ENCODE data around the gene GARRE1.

The GARRE1 gene

GRCh38 chr19:34228347-34228746 is 26.0 kb upstream of the GARRE1 start:
- no peaks in the 10 kb centered on the region for H3K9me3 ChIP-seq (replicated peaks in 1 of 2; ENCODE audit: control insufficient read depth in 2 of 2, insufficient read depth in 1 of 2, low read depth in 1 of 2, low read length in 2 of 2)
- H2AK5ac ChIP-seq (ENCODE audit: low read depth, low read length): no peak overlapping the region
- no CpG with 5 or more reads among the region's 1 CpG for WGBS, 2 donors (ENCODE audit: extremely low coverage in 2 of 2, insufficient read length in 2 of 2, insufficient replicate concordance in 1 of 2)
- H3K79me1 ChIP-seq (ENCODE audit: low read depth, low read length): no peaks in the 10 kb centered on the region
- no peaks in the 10 kb centered on the region for H3K4me1 ChIP-seq (ENCODE audit: control insufficient read depth in 2 of 2, insufficient read depth in 1 of 2, low read depth in 1 of 2, low read length in 2 of 2)
- H4K91ac ChIP-seq (ENCODE audit: low read depth, low read length, poor library complexity): no peak overlapping the region
- DNase-seq (ENCODE audit: low spot score): no peak
- H3K27me3 ChIP-seq (ENCODE audit: control insufficient read depth in 3 of 3, insufficient read depth in 3 of 3, low read depth in 1 of 3, low read length in 3 of 3): no peaks in the 10 kb centered on the region
- no peak overlapping the region for H3K14ac ChIP-seq (ENCODE audit: low read length)
- H2BK12ac ChIP-seq (ENCODE audit: low read length): no peak overlapping the region
- no peak overlapping the region for H3K18ac ChIP-seq (ENCODE audit: low read length)
- no peak overlapping the region for H2BK5ac ChIP-seq (ENCODE audit: low read length)
- no peak overlapping the region for H3K4me2 ChIP-seq (ENCODE audit: insufficient read depth, low read length, poor library complexity, severe bottlenecking)
- H4K8ac ChIP-seq (ENCODE audit: low read depth, low read length): no peak overlapping the region
- no peak overlapping the region for H3K23ac ChIP-seq (ENCODE audit: low read depth, low read length, poor library complexity)
- H3K36me3 ChIP-seq (replicated peaks in 1 of 2; ENCODE audit: control insufficient read depth in 2 of 2, insufficient read depth in 2 of 2, low read length in 2 of 2): peaks cover 34 to 84% of the 10 kb centered on the region in 2 donors
- H2BK15ac ChIP-seq (ENCODE audit: low read length): no peak overlapping the region
- H3K27ac ChIP-seq (replicated peaks; ENCODE audit: low read length): no peak overlapping the region
- H3K4ac ChIP-seq (ENCODE audit: low read length): no peak overlapping the region
- no peak overlapping the region for H2AFZ ChIP-seq (ENCODE audit: low read length)
- H3K9ac ChIP-seq (ENCODE audit: low read depth, low read length, poor library complexity): no peak overlapping the region
- H2BK120ac ChIP-seq (ENCODE audit: low read depth, low read length): no peak overlapping the region
- H3K4me3 ChIP-seq (ENCODE audit: low read length in 2 of 2): no peak overlapping the region

GRCh38 chr19:34228762-34229161 is 25.6 kb upstream of the GARRE1 start:
- no peak overlapping the region for H2BK15ac ChIP-seq (ENCODE audit: low read length)
- H2BK5ac ChIP-seq (ENCODE audit: low read length): no peak overlapping the region
- H2BK120ac ChIP-seq (ENCODE audit: low read depth, low read length): no peak overlapping the region
- H3K14ac ChIP-seq (ENCODE audit: low read length): no peak overlapping the region
- H3K27me3 ChIP-seq (ENCODE audit: control insufficient read depth in 3 of 3, insufficient read depth in 3 of 3, low read depth in 1 of 3, low read length in 3 of 3): no peaks in the 10 kb centered on the region
- no peak overlapping the region for H3K4ac ChIP-seq (ENCODE audit: low read length)
- H2BK12ac ChIP-seq (ENCODE audit: low read length): no peak overlapping the region
- no peak overlapping the region for H3K27ac ChIP-seq (replicated peaks; ENCODE audit: low read length)
- no peak overlapping the region for H3K18ac ChIP-seq (ENCODE audit: low read length)
- H3K79me1 ChIP-seq (ENCODE audit: low read depth, low read length): no peaks in the 10 kb centered on the region
- no peak overlapping the region for H3K4me2 ChIP-seq (ENCODE audit: insufficient read depth, low read length, poor library complexity, severe bottlenecking)
- H3K9ac ChIP-seq (ENCODE audit: low read depth, low read length, poor library complexity): no peak overlapping the region
- no CpG with 5 or more reads among the region's 3 CpGs for WGBS, 2 donors (ENCODE audit: extremely low coverage in 2 of 2, insufficient read length in 2 of 2, insufficient replicate concordance in 1 of 2)
- H3K4me1 ChIP-seq (ENCODE audit: control insufficient read depth in 2 of 2, insufficient read depth in 1 of 2, low read depth in 1 of 2, low read length in 2 of 2): no peaks in the 10 kb centered on the region
- H4K91ac ChIP-seq (ENCODE audit: low read depth, low read length, poor library complexity): no peak overlapping the region
- no peak overlapping the region for H4K8ac ChIP-seq (ENCODE audit: low read depth, low read length)
- no peak overlapping the region for H3K4me3 ChIP-seq (ENCODE audit: low read length in 2 of 2)
- no peaks in the 10 kb centered on the region for H3K9me3 ChIP-seq (replicated peaks in 1 of 2; ENCODE audit: control insufficient read depth in 2 of 2, insufficient read depth in 1 of 2, low read depth in 1 of 2, low read length in 2 of 2)
- peaks cover 32 to 80% of the 10 kb centered on the region in 2 donors for H3K36me3 ChIP-seq (replicated peaks in 1 of 2; ENCODE audit: control insufficient read depth in 2 of 2, insufficient read depth in 2 of 2, low read length in 2 of 2)
- no peak overlapping the region for H3K23ac ChIP-seq (ENCODE audit: low read depth, low read length, poor library complexity)
- DNase-seq (ENCODE audit: low spot score): no peak
- H2AFZ ChIP-seq (ENCODE audit: low read length): no peak overlapping the region
- no peak overlapping the region for H2AK5ac ChIP-seq (ENCODE audit: low read depth, low read length)

- no peak for DNase-seq (ENCODE audit: low spot score)
- no peak overlapping the region for H2AK5ac ChIP-seq (ENCODE audit: low read depth, low read length)
- H2BK5ac ChIP-seq (ENCODE audit: low read length): no peak overlapping the region
- H3K27ac ChIP-seq (replicated peaks; ENCODE audit: low read length): no peak overlapping the region
- H2BK12ac ChIP-seq (ENCODE audit: low read length): no peak overlapping the region
- H3K18ac ChIP-seq (ENCODE audit: low read length): no peak overlapping the region
- no peaks in the 10 kb centered on the region for H3K9me3 ChIP-seq (replicated peaks in 1 of 2; ENCODE audit: control insufficient read depth in 2 of 2, insufficient read depth in 1 of 2, low read depth in 1 of 2, low read length in 2 of 2)
- H3K27me3 ChIP-seq (ENCODE audit: control insufficient read depth in 3 of 3, insufficient read depth in 3 of 3, low read depth in 1 of 3, low read length in 3 of 3): no peaks in the 10 kb centered on the region
- H4K91ac ChIP-seq (ENCODE audit: low read depth, low read length, poor library complexity): no peak overlapping the region
- H3K4ac ChIP-seq (ENCODE audit: low read length): no peak overlapping the region
- no peak overlapping the region for H3K23ac ChIP-seq (ENCODE audit: low read depth, low read length, poor library complexity)
- peaks cover 26 to 72% of the 10 kb centered on the region in 2 donors for H3K36me3 ChIP-seq (replicated peaks in 1 of 2; ENCODE audit: control insufficient read depth in 2 of 2, insufficient read depth in 2 of 2, low read length in 2 of 2)
- no peaks in the 10 kb centered on the region for H3K4me1 ChIP-seq (ENCODE audit: control insufficient read depth in 2 of 2, insufficient read depth in 1 of 2, low read depth in 1 of 2, low read length in 2 of 2)
- H4K8ac ChIP-seq (ENCODE audit: low read depth, low read length): no peak overlapping the region
- WGBS, 2 donors (ENCODE audit: extremely low coverage in 2 of 2, insufficient read length in 2 of 2, insufficient replicate concordance in 1 of 2): no CpG with 5 or more reads among the region's 4 CpGs
- H3K9ac ChIP-seq (ENCODE audit: low read depth, low read length, poor library complexity): no peak overlapping the region
- no peaks in the 10 kb centered on the region for H3K79me1 ChIP-seq (ENCODE audit: low read depth, low read length)
- H3K14ac ChIP-seq (ENCODE audit: low read length): no peak overlapping the region
- H2BK120ac ChIP-seq (ENCODE audit: low read depth, low read length): no peak overlapping the region
- no peak overlapping the region for H2BK15ac ChIP-seq (ENCODE audit: low read length)
- H2AFZ ChIP-seq (ENCODE audit: low read length): no peak overlapping the region
- no peak overlapping the region for H3K4me3 ChIP-seq (ENCODE audit: low read length in 2 of 2)
- no peak overlapping the region for H3K4me2 ChIP-seq (ENCODE audit: insufficient read depth, low read length, poor library complexity, severe bottlenecking)
Observed at GRCh38 chr19:34229721-34230120, 24.6 kb upstream of the GARRE1 start.

- Histone ChIP-seq H3K9ac (ENCODE audit: low read depth, low read length, poor library complexity) (no peak overlapping the region), H2AFZ (ENCODE audit: low read length) (no peak overlapping the region), H3K9me3 (replicated peaks in 1 of 2; ENCODE audit: control insufficient read depth in 2 of 2, insufficient read depth in 1 of 2, low read depth in 1 of 2, low read length in 2 of 2) (no peaks in the 10 kb centered on the region), H3K23ac (ENCODE audit: low read depth, low read length, poor library complexity) (no peak overlapping the region), H3K4me2 (ENCODE audit: insufficient read depth, low read length, poor library complexity, severe bottlenecking) (no peak overlapping the region), H3K27ac (replicated peaks; ENCODE audit: low read length) (no peak overlapping the region), H3K4me1 (ENCODE audit: control insufficient read depth in 2 of 2, insufficient read depth in 1 of 2, low read depth in 1 of 2, low read length in 2 of 2) (no peaks in the 10 kb centered on the region), H3K18ac (ENCODE audit: low read length) (no peak overlapping the region), H3K14ac (ENCODE audit: low read length) (no peak overlapping the region), H2AK5ac (ENCODE audit: low read depth, low read length) (no peak overlapping the region), H2BK5ac (ENCODE audit: low read length) (no peak overlapping the region), H2BK12ac (ENCODE audit: low read length) (no peak overlapping the region), H3K4ac (ENCODE audit: low read length) (no peak overlapping the region), H2BK120ac (ENCODE audit: low read depth, low read length) (no peak overlapping the region), H4K8ac (ENCODE audit: low read depth, low read length) (no peak overlapping the region), H3K79me1 (ENCODE audit: low read depth, low read length) (no peaks in the 10 kb centered on the region), H2BK15ac (ENCODE audit: low read length) (no peak overlapping the region), H4K91ac (ENCODE audit: low read depth, low read length, poor library complexity) (no peak overlapping the region), H3K36me3 (replicated peaks in 1 of 2; ENCODE audit: control insufficient read depth in 2 of 2, insufficient read depth in 2 of 2, low read length in 2 of 2) (peaks cover 17 to 61% of the 10 kb centered on the region in 2 donors), H3K4me3 (ENCODE audit: low read length in 2 of 2) (no peak overlapping the region), H3K27me3 (ENCODE audit: control insufficient read depth in 3 of 3, insufficient read depth in 3 of 3, low read depth in 1 of 3, low read length in 3 of 3) (no peaks in the 10 kb centered on the region)
- no peak for DNase-seq (ENCODE audit: low spot score)
- WGBS, 2 donors (ENCODE audit: extremely low coverage in 2 of 2, insufficient read length in 2 of 2, insufficient replicate concordance in 1 of 2): no CpG with 5 or more reads among the region's 10 CpGs
Observed at GRCh38 chr19:34230820-34231219, 23.5 kb upstream of the GARRE1 start.
